ENCODE measurements around the gene LGSN.
"Not testable (repeated sequence)": the region's sequence is repeated elsewhere in the genome, so short reads cannot be mapped to it uniquely, and the experiment has no call there.

Gene LGSN

GRCh38 chr6:63319939-63320338 is at the start of gene LGSN:
Gene LGSN, minus strand, starts transcription at chr6:63319983. Its CDS starts 40 bp downstream, at chr6:63319943.
- no peak within 1 kb of the TSS for H3K4me3 ChIP-seq (ENCODE audit: low read length)
- no peaks in the 10 kb centered on the region for H3K9me3 ChIP-seq (ENCODE audit: control insufficient read depth, low read length)
- no peak within 1 kb of the TSS for H3K9ac ChIP-seq (ENCODE audit: low read length)
- no peaks in the 10 kb centered on the region for H3K4me1 ChIP-seq (ENCODE audit: control insufficient read depth, insufficient read depth, low read length)
- no peaks in the 10 kb centered on the region for H3K27me3 ChIP-seq (ENCODE audit: control insufficient read depth, insufficient read depth, low read length)
- no peaks in the 10 kb centered on the region for H3K36me3 ChIP-seq (ENCODE audit: control insufficient read depth, insufficient read depth, low read length)

GRCh38 chr6:63368347-63368746 is 48.6 kb upstream of the LGSN start:
- Histone ChIP-seq H3K9ac (ENCODE audit: low read length) (no peak overlapping the region), H3K36me3 (ENCODE audit: control insufficient read depth, insufficient read depth, low read length) (no peaks in the 10 kb centered on the region), H3K4me3 (ENCODE audit: low read length) (no peak overlapping the region), H3K9me3 (ENCODE audit: control insufficient read depth, low read length) (no peaks in the 10 kb centered on the region), H3K4me1 (ENCODE audit: control insufficient read depth, insufficient read depth, low read length) (no peaks in the 10 kb centered on the region), H3K27me3 (ENCODE audit: control insufficient read depth, insufficient read depth, low read length) (no peaks in the 10 kb centered on the region)

- H3K4me3 ChIP-seq (ENCODE audit: low read length); H3K27me3 ChIP-seq (ENCODE audit: control insufficient read depth, insufficient read depth, low read length); H3K9ac ChIP-seq (ENCODE audit: low read length); H3K9me3 ChIP-seq (ENCODE audit: control insufficient read depth, low read length); H3K4me1 ChIP-seq (ENCODE audit: control insufficient read depth, insufficient read depth, low read length); H3K36me3 ChIP-seq (ENCODE audit: control insufficient read depth, insufficient read depth, low read length): not testable (repeated sequence)
These were observed 42.8 kb upstream of the LGSN start for GRCh38 chr6:63362500-63363120.

- not testable (repeated sequence) for H3K4me1 ChIP-seq (ENCODE audit: control insufficient read depth, insufficient read depth, low read length); H3K27me3 ChIP-seq (ENCODE audit: control insufficient read depth, insufficient read depth, low read length); H3K9ac ChIP-seq (ENCODE audit: low read length); H3K4me3 ChIP-seq (ENCODE audit: low read length); H3K9me3 ChIP-seq (ENCODE audit: control insufficient read depth, low read length); H3K36me3 ChIP-seq (ENCODE audit: control insufficient read depth, insufficient read depth, low read length)
These were observed 37.6 kb upstream of the LGSN start for GRCh38 chr6:63357384-63357783.

- Histone ChIP-seq H3K27me3 (ENCODE audit: control insufficient read depth, insufficient read depth, low read length) (no peaks in the 10 kb centered on the region), H3K4me1 (ENCODE audit: control insufficient read depth, insufficient read depth, low read length) (peaks cover 6% of the 10 kb centered on the region), H3K4me3 (ENCODE audit: low read length) (no peak overlapping the region), H3K9me3 (ENCODE audit: control insufficient read depth, low read length) (no peaks in the 10 kb centered on the region), H3K9ac (ENCODE audit: low read length) (no peak overlapping the region), H3K36me3 (ENCODE audit: control insufficient read depth, insufficient read depth, low read length) (no peaks in the 10 kb centered on the region)
These were observed 35.8 kb upstream of the LGSN start for GRCh38 chr6:63355632-63356031.

GRCh38 chr6:63353286-63353630 is 33.5 kb upstream of the LGSN start:
- Histone ChIP-seq H3K9ac (ENCODE audit: low read length) (no peak overlapping the region), H3K4me3 (ENCODE audit: low read length) (no peak overlapping the region), H3K27me3 (ENCODE audit: control insufficient read depth, insufficient read depth, low read length) (no peaks in the 10 kb centered on the region), H3K36me3 (ENCODE audit: control insufficient read depth, insufficient read depth, low read length) (no peaks in the 10 kb centered on the region), H3K4me1 (ENCODE audit: control insufficient read depth, insufficient read depth, low read length) (peaks cover 16% of the 10 kb centered on the region), H3K9me3 (ENCODE audit: control insufficient read depth, low read length) (no peaks in the 10 kb centered on the region)

- Histone ChIP-seq H3K36me3 (ENCODE audit: control insufficient read depth, insufficient read depth, low read length) (no peaks in the 10 kb centered on the region), H3K4me3 (ENCODE audit: low read length) (no peak overlapping the region), H3K27me3 (ENCODE audit: control insufficient read depth, insufficient read depth, low read length) (no peaks in the 10 kb centered on the region), H3K9ac (ENCODE audit: low read length) (no peak overlapping the region), H3K4me1 (ENCODE audit: control insufficient read depth, insufficient read depth, low read length) (peaks cover 16% of the 10 kb centered on the region), H3K9me3 (ENCODE audit: control insufficient read depth, low read length) (no peaks in the 10 kb centered on the region)
These were observed 32.9 kb upstream of the LGSN start for GRCh38 chr6:63352544-63353285.

GRCh38 chr6:63352069-63352543 is 32.3 kb upstream of the LGSN start:
- Histone ChIP-seq H3K9ac (ENCODE audit: low read length) (no peak overlapping the region), H3K9me3 (ENCODE audit: control insufficient read depth, low read length) (no peaks in the 10 kb centered on the region), H3K36me3 (ENCODE audit: control insufficient read depth, insufficient read depth, low read length) (no peaks in the 10 kb centered on the region), H3K27me3 (ENCODE audit: control insufficient read depth, insufficient read depth, low read length) (no peaks in the 10 kb centered on the region), H3K4me1 (ENCODE audit: control insufficient read depth, insufficient read depth, low read length) (peaks cover 16% of the 10 kb centered on the region), H3K4me3 (ENCODE audit: low read length) (no peak overlapping the region)

GRCh38 chr6:63349401-63349800 is 29.6 kb upstream of the LGSN start:
- Histone ChIP-seq H3K9me3 (ENCODE audit: control insufficient read depth, low read length) (no peaks in the 10 kb centered on the region), H3K36me3 (ENCODE audit: control insufficient read depth, insufficient read depth, low read length) (no peaks in the 10 kb centered on the region), H3K27me3 (ENCODE audit: control insufficient read depth, insufficient read depth, low read length) (no peaks in the 10 kb centered on the region), H3K4me1 (ENCODE audit: control insufficient read depth, insufficient read depth, low read length) (peaks cover 16% of the 10 kb centered on the region), H3K9ac (ENCODE audit: low read length) (no peak overlapping the region), H3K4me3 (ENCODE audit: low read length) (no peak overlapping the region)

GRCh38 chr6:63348836-63349235 is 29.1 kb upstream of the LGSN start:
- H3K9ac ChIP-seq (ENCODE audit: low read length): no peak overlapping the region
- no peak overlapping the region for H3K4me3 ChIP-seq (ENCODE audit: low read length)
- no peaks in the 10 kb centered on the region for H3K36me3 ChIP-seq (ENCODE audit: control insufficient read depth, insufficient read depth, low read length)
- no peaks in the 10 kb centered on the region for H3K27me3 ChIP-seq (ENCODE audit: control insufficient read depth, insufficient read depth, low read length)
- H3K4me1 ChIP-seq (ENCODE audit: control insufficient read depth, insufficient read depth, low read length): peaks cover 16% of the 10 kb centered on the region
- no peaks in the 10 kb centered on the region for H3K9me3 ChIP-seq (ENCODE audit: control insufficient read depth, low read length)

GRCh38 chr6:63347599-63347998 is 27.8 kb upstream of the LGSN start:
- H3K4me1 ChIP-seq (ENCODE audit: control insufficient read depth, insufficient read depth, low read length): peaks cover 10% of the 10 kb centered on the region
- H3K4me3 ChIP-seq (ENCODE audit: low read length): no peak overlapping the region
- H3K36me3 ChIP-seq (ENCODE audit: control insufficient read depth, insufficient read depth, low read length): no peaks in the 10 kb centered on the region
- no peak overlapping the region for H3K9ac ChIP-seq (ENCODE audit: low read length)
- no peaks in the 10 kb centered on the region for H3K9me3 ChIP-seq (ENCODE audit: control insufficient read depth, low read length)
- H3K27me3 ChIP-seq (ENCODE audit: control insufficient read depth, insufficient read depth, low read length): no peaks in the 10 kb centered on the region

GRCh38 chr6:63346217-63346835 is 26.5 kb upstream of the LGSN start:
- Histone ChIP-seq H3K4me3 (ENCODE audit: low read length) (no peak overlapping the region), H3K9ac (ENCODE audit: low read length) (no peak overlapping the region), H3K36me3 (ENCODE audit: control insufficient read depth, insufficient read depth, low read length) (no peaks in the 10 kb centered on the region), H3K9me3 (ENCODE audit: control insufficient read depth, low read length) (no peaks in the 10 kb centered on the region), H3K4me1 (ENCODE audit: control insufficient read depth, insufficient read depth, low read length) (peaks cover 10% of the 10 kb centered on the region), H3K27me3 (ENCODE audit: control insufficient read depth, insufficient read depth, low read length) (no peaks in the 10 kb centered on the region)

All from mucosa of stomach (tissue), 1 donor.